Smooth muscle cell (in vitro differentiated cells): ENCODE measurements around the gene ATXN7. TPM values are rescaled to one million over a fixed set of nuclear protein-coding genes. Genes with fewer than 3 reads are reported as not detected.

Source experiments
- DNase-seq: peaks from one replicate; lab custom pipeline; 2025; ENCODE audit not compliant: unreplicated experiment; lab: John Stamatoyannopoulos, UW
- H2AFZ ChIP-seq: fragments of 200-600 bp; sonication (generic); 2 replicates; pipeline ENCODE4 v1.6.0; 2016; ENCODE audit warnings: antibody characterized with exemption, low read depth, mild to moderate bottlenecking
- H3F3A ChIP-seq: fragments of 200-600 bp; sonication (generic); 2 replicates; pipeline ENCODE4 v1.6.0; 2017; ENCODE audit warnings: antibody characterized with exemption, low read depth
- H3K27ac ChIP-seq: fragments of 200-600 bp; sonication (generic); 2 replicates; pipeline ENCODE4 v1.5.1; 2016; ENCODE audit warnings: low read depth, mild to moderate bottlenecking
- H3K27me3 ChIP-seq: fragments of 200-600 bp; sonication (generic); 2 replicates; pipeline ENCODE4 v1.6.1; 2016; ENCODE audit warnings: low read depth, mild to moderate bottlenecking
- H3K36me3 ChIP-seq: fragments of 200-600 bp; sonication (generic); 2 replicates; pipeline ENCODE4 v1.5.1; 2016; ENCODE audit warnings: low read depth
- H3K4me1 ChIP-seq: fragments of 200-600 bp; sonication (generic); 2 replicates; pipeline ENCODE4 v1.5.1; 2016; ENCODE audit warnings: low read depth
- H3K4me2 ChIP-seq: fragments of 200-600 bp; sonication (generic); 2 replicates; pipeline ENCODE4 v1.6.0; 2016; ENCODE audit warnings: mild to moderate bottlenecking
- H3K4me3 ChIP-seq: fragments of 200-600 bp; sonication (generic); 2 replicates; pipeline ENCODE4 v1.5.1; 2016; ENCODE audit warnings: mild to moderate bottlenecking
- H3K79me2 ChIP-seq: fragments of 200-600 bp; sonication (generic); 2 replicates; pipeline ENCODE4 v1.6.0; 2016; ENCODE audit warnings: low read depth, mild to moderate bottlenecking
- H3K9ac ChIP-seq: fragments of 200-600 bp; sonication (generic); 2 replicates; pipeline ENCODE4 v1.6.0; 2016; ENCODE audit warnings: low read depth
- H3K9me3 ChIP-seq: fragments of 200-600 bp; sonication (generic); replicated peaks from 2 replicates; pipeline ENCODE4 v1.5.1; 2016; ENCODE audit warnings: low read depth
- H4K20me1 ChIP-seq: fragments of 200-600 bp; sonication (generic); 2 replicates; pipeline ENCODE4 v1.6.0; 2016; ENCODE audit warnings: low read depth
- CTCF ChIP-seq: fragments of 200-600 bp; sonication (generic); IDR thresholded peaks from 2 replicates; pipeline ENCODE4 v1.5.1; 2017; ENCODE audit warnings: borderline replicate concordance, mild to moderate bottlenecking, antibody characterized with exemption; ENCODE audit not compliant: insufficient read depth, poor library complexity, severe bottlenecking
- WGBS: methylation state at CpG from one replicate; pipeline ENCODE4 v1.1.7; 2016; ENCODE audit warnings: low lambda C conversion rate; 5-methylcytosine and 5-hydroxymethylcytosine counted together
- polyA plus RNA-seq: library from polyadenylated mRNA; unstranded; fragments of >200 nt; fragmentation: Nextera tagmentation; extraction: Ambion mirVana; gene quantifications from 2 replicates; pipeline ENCODE4 v1.2.1, GENCODE V29; 2016
- total RNA-seq: library from RNA; depleted of rRNA; stranded (reverse); fragments of >200 nt; gene quantifications from 2 replicates; pipeline ENCODE4 v1.2.3, GENCODE V29; 2014

ATXN7 gene
- total and polyA plus RNA-seq, 2 experiments from 2014 or later = 3.6 to 14.1 TPM

DNA sequence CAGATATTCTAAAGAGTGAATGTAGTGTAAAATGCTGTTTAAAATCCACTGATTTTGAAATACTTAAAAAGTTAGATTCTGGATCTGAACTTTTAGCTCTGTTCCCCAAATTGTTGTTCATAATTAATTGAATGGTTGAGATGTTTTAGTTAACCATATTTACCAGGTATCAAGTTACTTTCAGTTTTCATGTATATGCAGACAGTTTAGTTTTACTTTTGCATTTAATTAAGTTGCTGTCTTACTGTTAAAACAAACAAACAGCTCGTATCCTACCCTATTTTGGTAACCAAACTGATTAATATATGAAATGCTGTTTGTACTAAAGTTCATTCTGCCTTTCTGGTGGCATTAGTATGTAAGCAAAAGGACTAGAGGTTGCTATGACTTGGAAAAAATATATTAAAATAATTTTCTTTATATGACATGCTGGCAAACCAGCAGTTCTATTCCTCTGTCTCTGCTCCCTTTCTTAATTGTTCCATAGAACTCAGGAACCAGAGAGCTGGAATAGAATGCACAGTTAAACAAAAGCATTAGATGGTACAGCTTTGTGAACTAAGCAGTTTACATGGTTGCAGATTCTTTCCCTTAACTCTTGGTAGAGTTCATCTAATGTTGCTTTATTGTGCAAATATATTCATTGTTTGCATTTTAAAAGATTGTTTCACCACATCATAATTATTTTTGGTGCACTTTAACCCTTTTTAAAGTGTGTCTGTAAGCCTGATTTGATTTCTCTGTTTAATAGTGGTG lies 88.0 kb downstream of the ATXN7 start:
- no peak overlapping the region for H3K27ac ChIP-seq
- peaks cover 44% of the 10 kb centered on the region for H4K20me1 ChIP-seq
- H3K27me3 ChIP-seq = no peaks in the 10 kb centered on the region

GRCh38 chr3:63952248-63952594 lies 88.6 kb downstream of the ATXN7 start:
- Histone ChIP-seq H3K79me2 (peaks cover 16% of the 10 kb centered on the region), H3K4me3 (no peak overlapping the region), H3K9me3 (no peaks in the 10 kb centered on the region), H3K4me2 (no peak overlapping the region), H3F3A (no peaks in the 10 kb centered on the region), H3K4me1 (peaks cover 16% of the 10 kb centered on the region), H3K27me3 (no peaks in the 10 kb centered on the region), H2AFZ (no peak overlapping the region), H4K20me1 (peaks cover 49% of the 10 kb centered on the region), H3K27ac (no peak overlapping the region), H3K9ac (no peak overlapping the region), H3K36me3 (no peaks in the 10 kb centered on the region)
- TF ChIP-seq CTCF = no peak
- DNase-seq = no peak
- 93% methylated on average over 2 of the region's 2 CpGs for WGBS

More for the DNA sequence above, 88.0 kb downstream of the ATXN7 start:
- no peak overlapping the region for H3K9ac ChIP-seq
- no peak overlapping the region for H3K4me2 ChIP-seq
- TF ChIP-seq CTCF = no peak
- H3K9me3 ChIP-seq = no peaks in the 10 kb centered on the region
- no peak overlapping the region for H3K4me3 ChIP-seq
- peaks cover 10% of the 10 kb centered on the region for H3K4me1 ChIP-seq
- H2AFZ ChIP-seq = no peak overlapping the region
- H3F3A ChIP-seq = no peaks in the 10 kb centered on the region
- no peaks in the 10 kb centered on the region for H3K36me3 ChIP-seq
- H3K79me2 ChIP-seq = peaks cover 16% of the 10 kb centered on the region
- WGBS = 82% methylated on average over 1 of the region's 1 CpG
- DNase-seq = no peak

DNA sequence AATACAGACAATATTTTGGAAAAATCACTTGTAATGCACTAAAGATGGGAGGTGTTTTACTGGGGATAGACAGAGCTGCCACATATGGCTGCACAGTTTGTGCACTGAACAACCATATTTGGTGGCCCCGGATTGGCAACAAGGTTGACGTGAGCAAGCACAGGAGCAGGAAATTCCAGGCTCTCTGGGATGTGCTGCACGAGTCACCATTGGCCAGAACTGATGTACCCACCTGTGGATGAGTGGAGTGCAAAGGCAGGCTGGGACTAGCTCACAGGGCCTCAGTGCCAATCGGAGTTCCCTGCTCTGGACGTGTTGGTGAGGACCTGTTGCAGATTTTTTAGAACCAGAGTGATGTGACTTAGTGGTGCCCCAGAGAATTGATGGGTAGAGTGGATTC lies 90.5 kb downstream of the ATXN7 start:
- Histone ChIP-seq H3K4me2 (no peak overlapping the region), H3K27me3 (no peaks in the 10 kb centered on the region), H3K27ac (no peak overlapping the region), H3K4me3 (no peak overlapping the region), H3K4me1 (peaks cover 22% of the 10 kb centered on the region), H3K36me3 (no peaks in the 10 kb centered on the region), H3K9me3 (no peaks in the 10 kb centered on the region), H4K20me1 (peaks cover 68% of the 10 kb centered on the region), H3F3A (no peaks in the 10 kb centered on the region), H2AFZ (no peak overlapping the region), H3K79me2 (peaks cover 16% of the 10 kb centered on the region), H3K9ac (no peak overlapping the region)
- DNase-seq = no peak
- 87% methylated on average over 5 of the region's 5 CpGs for WGBS
- no peak for TF ChIP-seq CTCF
